HEK293 (cell line): Measurements from ENCODE around the gene PHC3.

Experiments used
- CTCF ChIP-seq: fragments of 450-650 bp; formaldehyde crosslinking; IDR thresholded peaks from 2 replicates; pipeline ENCODE4 v1.5.1; 2016; ENCODE audit warnings: missing biosample characterization, missing genetic modification characterization
- EGR2 ChIP-seq: fragments of 450-650 bp; formaldehyde crosslinking; IDR thresholded peaks from 2 replicates; pipeline ENCODE4 v1.5.1; 2016; ENCODE audit warnings: low read depth, missing biosample characterization, missing genetic modification characterization
- GLIS1 ChIP-seq: fragments of 450-650 bp; formaldehyde crosslinking; IDR thresholded peaks from 2 replicates; pipeline ENCODE4 v1.5.1; 2016; ENCODE audit warnings: missing biosample characterization, missing genetic modification characterization
- HOXC10 ChIP-seq: sonication (generic); formaldehyde crosslinking; IDR thresholded peaks from 2 replicates; pipeline ENCODE4 v1.8.1; 2023; ENCODE audit warnings: mild to moderate bottlenecking, missing genetic modification reagents
- IKZF3 ChIP-seq: fragments of 450-650 bp; IDR thresholded peaks from 2 replicates; pipeline ENCODE4 v1.5.0; 2018; ENCODE audit warnings: missing biosample characterization, mild to moderate bottlenecking, missing genetic modification characterization, moderate library complexity
- ZNF140 ChIP-seq: fragments of 450-650 bp; formaldehyde crosslinking; IDR thresholded peaks from 2 replicates; pipeline ENCODE4 v1.5.1; 2016; ENCODE audit warnings: missing biosample characterization, missing genetic modification characterization
- ZNF510 ChIP-seq: fragments of 450-650 bp; formaldehyde crosslinking; IDR thresholded peaks from 2 replicates; pipeline ENCODE4 v1.5.1; 2018; ENCODE audit warnings: mild to moderate bottlenecking, missing genetic modification characterization, missing biosample characterization; ENCODE audit not compliant: insufficient replicate concordance
- ZNF514 ChIP-seq: fragments of 450-650 bp; formaldehyde crosslinking; IDR thresholded peaks from 2 replicates; pipeline ENCODE4 v1.5.1; 2016; ENCODE audit warnings: missing biosample characterization, missing genetic modification characterization
- TF ChIP-seq, protein P1 (sequence below): fragments of 450-650 bp; formaldehyde crosslinking; IDR thresholded peaks from 2 replicates; pipeline ENCODE4 v1.5.1; 2016; ENCODE audit warnings: missing biosample characterization, missing genetic modification characterization, borderline replicate concordance
- TF ChIP-seq, protein P2 (sequence below): fragments of 450-650 bp; formaldehyde crosslinking; IDR thresholded peaks from 2 replicates; pipeline ENCODE4 v1.5.1; 2016; ENCODE audit warnings: missing biosample characterization, missing genetic modification characterization
- TF ChIP-seq, protein P3 (sequence below): fragments of 450-650 bp; formaldehyde crosslinking; IDR thresholded peaks from 2 replicates; pipeline ENCODE4 v1.5.1; 2016; ENCODE audit warnings: missing biosample characterization, missing genetic modification characterization
- TF ChIP-seq, protein P4 (sequence below): sonication (generic); formaldehyde crosslinking; IDR thresholded peaks from 2 replicates; pipeline ENCODE4 v1.8.1; 2022; ENCODE audit warnings: mild to moderate bottlenecking, moderate library complexity, missing genetic modification reagents
- TF ChIP-seq, protein P5 (sequence below): fragments of 450-650 bp; formaldehyde crosslinking; IDR thresholded peaks from 2 replicates; pipeline ENCODE4 v1.5.1; 2016; ENCODE audit warnings: missing biosample characterization, missing genetic modification characterization
- TF ChIP-seq, protein P6 (sequence below): fragments of 450-650 bp; formaldehyde crosslinking; IDR thresholded peaks from 2 replicates; pipeline ENCODE4 v1.5.1; 2016; ENCODE audit warnings: missing biosample characterization, missing genetic modification characterization

GRCh38 chr3:170062769-170063168, 118.8 kb downstream of the PHC3 start:
- no peak for TF ChIP-seq ZNF514 (tag by site-specific recombination)
- no peak for TF ChIP-seq CTCF (tag by site-specific recombination)
- TF ChIP-seq, protein P1, sequence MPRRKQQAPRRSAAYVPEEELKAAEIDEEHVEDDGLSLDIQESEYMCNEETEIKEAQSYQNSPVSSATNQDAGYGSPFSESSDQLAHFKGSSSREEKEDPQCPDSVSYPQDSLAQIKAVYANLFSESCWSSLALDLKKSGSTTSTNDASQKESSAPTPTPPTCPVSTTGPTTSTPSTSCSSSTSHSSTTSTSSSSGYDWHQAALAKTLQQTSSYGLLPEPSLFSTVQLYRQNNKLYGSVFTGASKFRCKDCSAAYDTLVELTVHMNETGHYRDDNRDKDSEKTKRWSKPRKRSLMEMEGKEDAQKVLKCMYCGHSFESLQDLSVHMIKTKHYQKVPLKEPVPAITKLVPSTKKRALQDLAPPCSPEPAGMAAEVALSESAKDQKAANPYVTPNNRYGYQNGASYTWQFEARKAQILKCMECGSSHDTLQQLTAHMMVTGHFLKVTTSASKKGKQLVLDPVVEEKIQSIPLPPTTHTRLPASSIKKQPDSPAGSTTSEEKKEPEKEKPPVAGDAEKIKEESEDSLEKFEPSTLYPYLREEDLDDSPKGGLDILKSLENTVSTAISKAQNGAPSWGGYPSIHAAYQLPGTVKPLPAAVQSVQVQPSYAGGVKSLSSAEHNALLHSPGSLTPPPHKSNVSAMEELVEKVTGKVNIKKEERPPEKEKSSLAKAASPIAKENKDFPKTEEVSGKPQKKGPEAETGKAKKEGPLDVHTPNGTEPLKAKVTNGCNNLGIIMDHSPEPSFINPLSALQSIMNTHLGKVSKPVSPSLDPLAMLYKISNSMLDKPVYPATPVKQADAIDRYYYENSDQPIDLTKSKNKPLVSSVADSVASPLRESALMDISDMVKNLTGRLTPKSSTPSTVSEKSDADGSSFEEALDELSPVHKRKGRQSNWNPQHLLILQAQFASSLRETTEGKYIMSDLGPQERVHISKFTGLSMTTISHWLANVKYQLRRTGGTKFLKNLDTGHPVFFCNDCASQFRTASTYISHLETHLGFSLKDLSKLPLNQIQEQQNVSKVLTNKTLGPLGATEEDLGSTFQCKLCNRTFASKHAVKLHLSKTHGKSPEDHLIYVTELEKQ: no peak
- TF ChIP-seq ZNF510: no peak
- TF ChIP-seq GLIS1 (tag by site-specific recombination): no peak
- no peak for TF ChIP-seq HOXC10
- TF ChIP-seq, protein P2, sequence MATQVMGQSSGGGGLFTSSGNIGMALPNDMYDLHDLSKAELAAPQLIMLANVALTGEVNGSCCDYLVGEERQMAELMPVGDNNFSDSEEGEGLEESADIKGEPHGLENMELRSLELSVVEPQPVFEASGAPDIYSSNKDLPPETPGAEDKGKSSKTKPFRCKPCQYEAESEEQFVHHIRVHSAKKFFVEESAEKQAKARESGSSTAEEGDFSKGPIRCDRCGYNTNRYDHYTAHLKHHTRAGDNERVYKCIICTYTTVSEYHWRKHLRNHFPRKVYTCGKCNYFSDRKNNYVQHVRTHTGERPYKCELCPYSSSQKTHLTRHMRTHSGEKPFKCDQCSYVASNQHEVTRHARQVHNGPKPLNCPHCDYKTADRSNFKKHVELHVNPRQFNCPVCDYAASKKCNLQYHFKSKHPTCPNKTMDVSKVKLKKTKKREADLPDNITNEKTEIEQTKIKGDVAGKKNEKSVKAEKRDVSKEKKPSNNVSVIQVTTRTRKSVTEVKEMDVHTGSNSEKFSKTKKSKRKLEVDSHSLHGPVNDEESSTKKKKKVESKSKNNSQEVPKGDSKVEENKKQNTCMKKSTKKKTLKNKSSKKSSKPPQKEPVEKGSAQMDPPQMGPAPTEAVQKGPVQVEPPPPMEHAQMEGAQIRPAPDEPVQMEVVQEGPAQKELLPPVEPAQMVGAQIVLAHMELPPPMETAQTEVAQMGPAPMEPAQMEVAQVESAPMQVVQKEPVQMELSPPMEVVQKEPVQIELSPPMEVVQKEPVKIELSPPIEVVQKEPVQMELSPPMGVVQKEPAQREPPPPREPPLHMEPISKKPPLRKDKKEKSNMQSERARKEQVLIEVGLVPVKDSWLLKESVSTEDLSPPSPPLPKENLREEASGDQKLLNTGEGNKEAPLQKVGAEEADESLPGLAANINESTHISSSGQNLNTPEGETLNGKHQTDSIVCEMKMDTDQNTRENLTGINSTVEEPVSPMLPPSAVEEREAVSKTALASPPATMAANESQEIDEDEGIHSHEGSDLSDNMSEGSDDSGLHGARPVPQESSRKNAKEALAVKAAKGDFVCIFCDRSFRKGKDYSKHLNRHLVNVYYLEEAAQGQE (tag by site-specific recombination): no peak
- TF ChIP-seq, protein P3, sequence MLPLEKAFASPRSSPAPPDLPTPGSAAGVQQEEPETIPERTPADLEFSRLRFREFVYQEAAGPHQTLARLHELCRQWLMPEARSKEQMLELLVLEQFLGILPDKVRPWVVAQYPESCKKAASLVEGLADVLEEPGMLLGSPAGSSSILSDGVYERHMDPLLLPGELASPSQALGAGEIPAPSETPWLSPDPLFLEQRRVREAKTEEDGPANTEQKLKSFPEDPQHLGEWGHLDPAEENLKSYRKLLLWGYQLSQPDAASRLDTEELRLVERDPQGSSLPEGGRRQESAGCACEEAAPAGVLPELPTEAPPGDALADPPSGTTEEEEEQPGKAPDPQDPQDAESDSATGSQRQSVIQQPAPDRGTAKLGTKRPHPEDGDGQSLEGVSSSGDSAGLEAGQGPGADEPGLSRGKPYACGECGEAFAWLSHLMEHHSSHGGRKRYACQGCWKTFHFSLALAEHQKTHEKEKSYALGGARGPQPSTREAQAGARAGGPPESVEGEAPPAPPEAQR: no peak
- no peak for TF ChIP-seq ZNF140 (tag by site-specific recombination)
- TF ChIP-seq, protein P4, sequence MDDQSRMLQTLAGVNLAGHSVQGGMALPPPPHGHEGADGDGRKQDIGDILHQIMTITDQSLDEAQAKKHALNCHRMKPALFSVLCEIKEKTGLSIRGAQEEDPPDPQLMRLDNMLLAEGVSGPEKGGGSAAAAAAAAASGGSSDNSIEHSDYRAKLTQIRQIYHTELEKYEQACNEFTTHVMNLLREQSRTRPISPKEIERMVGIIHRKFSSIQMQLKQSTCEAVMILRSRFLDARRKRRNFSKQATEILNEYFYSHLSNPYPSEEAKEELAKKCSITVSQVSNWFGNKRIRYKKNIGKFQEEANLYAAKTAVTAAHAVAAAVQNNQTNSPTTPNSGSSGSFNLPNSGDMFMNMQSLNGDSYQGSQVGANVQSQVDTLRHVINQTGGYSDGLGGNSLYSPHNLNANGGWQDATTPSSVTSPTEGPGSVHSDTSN (CRISPR knock-in tag): no peak
- TF ChIP-seq, protein P5, sequence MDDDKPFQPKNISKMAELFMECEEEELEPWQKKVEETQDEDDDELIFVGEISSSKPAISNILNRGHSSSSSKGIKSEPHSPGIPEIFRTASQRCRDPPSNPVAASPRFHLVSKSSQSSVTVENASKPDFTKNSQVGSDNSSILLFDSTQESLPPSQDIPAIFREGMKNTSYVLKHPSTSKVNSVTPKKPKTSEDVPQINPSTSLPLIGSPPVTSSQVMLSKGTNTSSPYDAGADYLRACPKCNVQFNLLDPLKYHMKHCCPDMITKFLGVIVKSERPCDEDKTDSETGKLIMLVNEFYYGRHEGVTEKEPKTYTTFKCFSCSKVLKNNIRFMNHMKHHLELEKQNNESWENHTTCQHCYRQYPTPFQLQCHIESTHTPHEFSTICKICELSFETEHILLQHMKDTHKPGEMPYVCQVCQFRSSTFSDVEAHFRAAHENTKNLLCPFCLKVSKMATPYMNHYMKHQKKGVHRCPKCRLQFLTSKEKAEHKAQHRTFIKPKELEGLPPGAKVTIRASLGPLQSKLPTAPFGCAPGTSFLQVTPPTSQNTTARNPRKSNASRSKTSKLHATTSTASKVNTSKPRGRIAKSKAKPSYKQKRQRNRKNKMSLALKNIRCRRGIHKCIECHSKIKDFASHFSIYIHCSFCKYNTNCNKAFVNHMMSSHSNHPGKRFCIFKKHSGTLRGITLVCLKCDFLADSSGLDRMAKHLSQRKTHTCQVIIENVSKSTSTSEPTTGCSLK: no peak
- TF ChIP-seq, protein P6, sequence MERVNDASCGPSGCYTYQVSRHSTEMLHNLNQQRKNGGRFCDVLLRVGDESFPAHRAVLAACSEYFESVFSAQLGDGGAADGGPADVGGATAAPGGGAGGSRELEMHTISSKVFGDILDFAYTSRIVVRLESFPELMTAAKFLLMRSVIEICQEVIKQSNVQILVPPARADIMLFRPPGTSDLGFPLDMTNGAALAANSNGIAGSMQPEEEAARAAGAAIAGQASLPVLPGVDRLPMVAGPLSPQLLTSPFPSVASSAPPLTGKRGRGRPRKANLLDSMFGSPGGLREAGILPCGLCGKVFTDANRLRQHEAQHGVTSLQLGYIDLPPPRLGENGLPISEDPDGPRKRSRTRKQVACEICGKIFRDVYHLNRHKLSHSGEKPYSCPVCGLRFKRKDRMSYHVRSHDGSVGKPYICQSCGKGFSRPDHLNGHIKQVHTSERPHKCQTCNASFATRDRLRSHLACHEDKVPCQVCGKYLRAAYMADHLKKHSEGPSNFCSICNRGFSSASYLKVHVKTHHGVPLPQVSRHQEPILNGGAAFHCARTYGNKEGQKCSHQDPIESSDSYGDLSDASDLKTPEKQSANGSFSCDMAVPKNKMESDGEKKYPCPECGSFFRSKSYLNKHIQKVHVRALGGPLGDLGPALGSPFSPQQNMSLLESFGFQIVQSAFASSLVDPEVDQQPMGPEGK: no peak
- TF ChIP-seq EGR2 (tag by site-specific recombination): no peak
- TF ChIP-seq IKZF3 (tag by site-specific recombination): no peak
